Esophagus muscularis mucosa (tissue), 4 donors: ENCODE results near the gene ZC2HC1C. TPM values are rescaled to one million over a fixed set of nuclear protein-coding genes. Genes with fewer than 3 reads are reported as not detected.
A peak's percentile ranks its signal among the peaks of the same experiment; 100 is the strongest.

Source experiments
- DNase-seq: peaks from one replicate; pipeline ENCODE4 v3.0.0-alpha.2; 2017; ENCODE audit errors: extremely low spot score
- H3K27ac ChIP-seq, 4 donors: fragments of 200-600 bp; sonication (generic); replicated peaks in 1 of 4; 1 replicate in 3 of 4; 2 replicates in 1 of 4; pipeline ENCODE4 v1.5.1; 2016 to 2019; ENCODE audit warnings: mild to moderate bottlenecking in 1 of 4
- H3K27me3 ChIP-seq, 4 donors: fragments of 200-600 bp; sonication (generic); one replicate each; pipeline versions ENCODE4 v1.5.1 to v1.6.0; 2016 to 2019
- H3K36me3 ChIP-seq, 4 donors: fragments of 200-600 bp; sonication (generic); one replicate each; pipeline ENCODE4 v1.5.1; 2016 to 2019
- H3K4me1 ChIP-seq, 4 donors: fragments of 200-600 bp; sonication (generic); one replicate each; pipeline ENCODE4 v1.5.1; 2016 to 2019
- H3K4me3 ChIP-seq, 4 donors: fragments of 200-600 bp; sonication (generic); 1 replicate in 2 of 4; 2 replicates in 2 of 4; pipeline ENCODE4 v1.5.1; 2016 to 2019; ENCODE audit warnings: mild to moderate bottlenecking in 4 of 4, moderate library complexity in 1 of 4
- H3K9me3 ChIP-seq, 4 donors: fragments of 200-600 bp; sonication (generic); 1 replicate in 3 of 4; 2 replicates in 1 of 4; pipeline ENCODE4 v1.5.1; 2016 to 2019
- EP300 ChIP-seq: sonication (generic); formaldehyde crosslinking; IDR thresholded peaks from one replicate; pipeline ENCODE4 v1.6.1; 2017; ENCODE audit warnings: antibody characterized with exemption
- POLR2A ChIP-seq: fragments of 450-650 bp; IDR thresholded peaks from one replicate; pipeline ENCODE4 v1.6.1; 2017; ENCODE audit warnings: antibody characterized with exemption, moderate library complexity, mild to moderate bottlenecking, low read depth
- POLR2AphosphoS5 ChIP-seq, 2 donors: sonication (generic); formaldehyde crosslinking; IDR thresholded peaks; one replicate each; pipeline ENCODE4 v1.6.1; 2017; ENCODE audit warnings: antibody characterized with exemption in 2 of 2
- WGBS: methylation state at CpG from one replicate; pipeline ENCODE4 v1.1.5; 2018; 5-methylcytosine and 5-hydroxymethylcytosine counted together
- intact Hi-C: fragments of 100-400 bp; cut with DNase I; formaldehyde crosslinking; loops from one replicate; pipeline ENCODE4 v1.15.1; 2023
- total RNA-seq, 4 donors: library from RNA; depleted of rRNA; stranded (reverse); fragments of >200 nt; gene quantifications; one replicate each; pipeline versions ENCODE4 v1.1.0 to v1.2.1, GENCODE V29; 2016
- TF ChIP-seq, protein P1 (sequence below), 3 experiments: fragments of 200-600 bp in 2 of 3; fragments of 450-650 bp in 1 of 3; sonication (generic) in 2 of 3; IDR thresholded peaks; one replicate each; pipeline ENCODE4 v1.5.1; 2017 to 2019; ENCODE audit warnings: antibody characterized with exemption in 3 of 3, mild to moderate bottlenecking in 2 of 3, moderate library complexity in 1 of 3

Gene ZC2HC1C
- total RNA-seq, 4 donors from 2014 or later: 4.3 to 7.1 (median 5.9) TPM

GRCh38 chr14:75042035-75042434 is 27.4 kb upstream of the ZC2HC1C start:
- Histone ChIP-seq H3K36me3 (peaks cover 13 to 51% (median 30%) of the 10 kb centered on the region in 4 donors), H3K4me1 (peaks cover 12 to 51% (median 46%) of the 10 kb centered on the region in 4 donors), H3K4me3 (no peak overlapping the region), H3K9me3 (no peaks in the 10 kb centered on the region), H3K27ac (no peak overlapping the region), H3K27me3 (no peaks in the 10 kb centered on the region)
- no peak for DNase-seq
- no peak for TF ChIP-seq POLR2A
- no peak for TF ChIP-seq POLR2AphosphoS5 (IDR thresholded peaks at IDR 0.05)
- no peak for TF ChIP-seq EP300
- TF ChIP-seq, protein P1, sequence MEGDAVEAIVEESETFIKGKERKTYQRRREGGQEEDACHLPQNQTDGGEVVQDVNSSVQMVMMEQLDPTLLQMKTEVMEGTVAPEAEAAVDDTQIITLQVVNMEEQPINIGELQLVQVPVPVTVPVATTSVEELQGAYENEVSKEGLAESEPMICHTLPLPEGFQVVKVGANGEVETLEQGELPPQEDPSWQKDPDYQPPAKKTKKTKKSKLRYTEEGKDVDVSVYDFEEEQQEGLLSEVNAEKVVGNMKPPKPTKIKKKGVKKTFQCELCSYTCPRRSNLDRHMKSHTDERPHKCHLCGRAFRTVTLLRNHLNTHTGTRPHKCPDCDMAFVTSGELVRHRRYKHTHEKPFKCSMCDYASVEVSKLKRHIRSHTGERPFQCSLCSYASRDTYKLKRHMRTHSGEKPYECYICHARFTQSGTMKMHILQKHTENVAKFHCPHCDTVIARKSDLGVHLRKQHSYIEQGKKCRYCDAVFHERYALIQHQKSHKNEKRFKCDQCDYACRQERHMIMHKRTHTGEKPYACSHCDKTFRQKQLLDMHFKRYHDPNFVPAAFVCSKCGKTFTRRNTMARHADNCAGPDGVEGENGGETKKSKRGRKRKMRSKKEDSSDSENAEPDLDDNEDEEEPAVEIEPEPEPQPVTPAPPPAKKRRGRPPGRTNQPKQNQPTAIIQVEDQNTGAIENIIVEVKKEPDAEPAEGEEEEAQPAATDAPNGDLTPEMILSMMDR (IDR thresholded peaks at IDR 0.05): no peak
- WGBS: 73% methylated on average over 6 of the region's 6 CpGs
- intact Hi-C loops: no loop called here

- 10% methylated on average over 2 of the region's 2 CpGs for WGBS
- Histone ChIP-seq H3K4me1 (peaks cover 20 to 74% (median 61%) of the 10 kb centered on the region in 4 donors), H3K36me3 (peaks cover 0 to 30% (median 10%) of the 10 kb centered on the region in 4 donors), H3K27me3 (no peaks in the 10 kb centered on the region), H3K9me3 (no peaks in the 10 kb centered on the region), H3K27ac (peak overlapping the region in 3 of 4 donors; percentile 13 to 30 (median 24)), H3K4me3 (peak overlapping the region in 1 of 4 donors; percentile 32)
- intact Hi-C loops: no loop called here
- TF ChIP-seq, protein P1 (IDR thresholded peaks at IDR 0.05): no peak
- TF ChIP-seq EP300: no peak
- TF ChIP-seq POLR2AphosphoS5 (IDR thresholded peaks at IDR 0.05): no peak
- TF ChIP-seq POLR2A: no peak
- DNase-seq: no peak
These were observed 25.1 kb upstream of the ZC2HC1C start for GRCh38 chr14:75044322-75044721.

DNA sequence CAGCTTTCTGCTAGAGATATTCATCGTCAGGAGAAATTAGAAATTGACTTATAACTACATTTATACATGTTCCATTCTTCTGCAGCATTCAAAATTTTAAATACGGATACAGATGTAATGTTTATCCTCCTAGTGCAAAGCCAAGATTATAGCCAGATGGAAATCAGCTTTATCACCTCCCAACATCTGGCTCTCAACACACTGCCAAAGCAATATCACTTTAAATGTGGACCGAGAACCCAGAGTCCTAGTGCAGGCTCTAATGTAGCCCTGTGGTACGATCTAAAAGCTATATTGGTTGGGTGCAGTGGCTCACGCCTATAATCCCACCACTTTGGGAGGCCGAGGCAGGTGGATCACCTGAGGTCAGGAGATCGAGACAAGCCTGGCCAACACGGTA is 24.7 kb upstream of the ZC2HC1C start:
- H3K4me3 ChIP-seq: peak overlapping the region in 1 of 4 donors; percentile 32
- H3K9me3 ChIP-seq: no peaks in the 10 kb centered on the region
- DNase-seq: no peak
- peaks cover 0 to 25% (median 9%) of the 10 kb centered on the region in 4 donors for H3K36me3 ChIP-seq
- H3K4me1 ChIP-seq: peaks cover 22 to 78% (median 66%) of the 10 kb centered on the region in 4 donors
- 50% methylated on average over 6 of the region's 8 CpGs for WGBS
- no peaks in the 10 kb centered on the region for H3K27me3 ChIP-seq
- intact Hi-C loops: no loop called here
- peak in 1 of 2 donors; percentile 54 for TF ChIP-seq POLR2AphosphoS5 (IDR thresholded peaks at IDR 0.05)
- TF ChIP-seq, protein P1 (IDR thresholded peaks at IDR 0.05): no peak
- H3K27ac ChIP-seq: peak overlapping the region in 3 of 4 donors; percentile 13 to 30 (median 24)

GRCh38 chr14:75046275-75046674 is 23.2 kb upstream of the ZC2HC1C start:
- Histone ChIP-seq H3K27me3 (no peaks in the 10 kb centered on the region), H3K36me3 (peaks cover 0 to 13% (median 7%) of the 10 kb centered on the region in 4 donors), H3K27ac (no peak overlapping the region), H3K9me3 (no peaks in the 10 kb centered on the region), H3K4me1 (peaks cover 31 to 82% (median 74%) of the 10 kb centered on the region in 4 donors), H3K4me3 (no peak overlapping the region)
- WGBS: 94% methylated on average over 5 of the region's 5 CpGs
- DNase-seq: no peak
- TF ChIP-seq, protein P1 (IDR thresholded peaks at IDR 0.05): no peak
- no peak for TF ChIP-seq EP300
- no peak for TF ChIP-seq POLR2A
- no peak for TF ChIP-seq POLR2AphosphoS5 (IDR thresholded peaks at IDR 0.05)
- intact Hi-C loops: no loop called here

GRCh38 chr14:75046899-75047298 is 22.5 kb upstream of the ZC2HC1C start:
- H3K4me1 ChIP-seq: peaks cover 31 to 82% (median 74%) of the 10 kb centered on the region in 4 donors
- no peaks in the 10 kb centered on the region for H3K9me3 ChIP-seq
- intact Hi-C loops: no loop called here
- H3K27me3 ChIP-seq: no peaks in the 10 kb centered on the region
- 97% methylated on average over 3 of the region's 3 CpGs for WGBS
- no peak overlapping the region for H3K4me3 ChIP-seq
- TF ChIP-seq POLR2A (no peak), EP300 (no peak), POLR2AphosphoS5 (IDR thresholded peaks at IDR 0.05) (no peak)
- TF ChIP-seq, protein P1 (IDR thresholded peaks at IDR 0.05): no peak
- H3K27ac ChIP-seq: no peak overlapping the region
- DNase-seq: no peak
- peaks cover 0 to 7% (median 3%) of the 10 kb centered on the region in 4 donors for H3K36me3 ChIP-seq
